HCT116 (cell line): ENCODE results near the gene ANGPTL3. TPM values are rescaled to one million over a fixed set of nuclear protein-coding genes. Genes with fewer than 3 reads are reported as not detected.

Experiments used
- ATAC-seq: fragments of 200-7000 bp; cut with Tn5 transposase; 2 replicates; pipeline ENCODE4 v1.9.1; 2020; ENCODE audit warnings: mild to moderate bottlenecking, moderate library complexity
- BruUV-seq: library from RNA; stranded (reverse); fragments of 400-500 nt; replicated peaks from 2 replicates; lab custom pipeline; 2021; lab: Mats Ljungman, UMichigan
- CTCF ChIA-PET: fragments of 300-600 bp; sonication (Branson Sonifier 250); formaldehyde crosslinking; loops from one replicate; lab custom pipeline; 2021; ENCODE audit warnings: antibody characterized with exemption; lab: Charles Lee
- POLR2A ChIA-PET: fragments of 300-600, 350-600 bp; sonication (Branson Sonifier 250); formaldehyde crosslinking; loops from one replicate; lab custom pipeline; 2021; ENCODE audit warnings: antibody characterized with exemption; lab: Charles Lee
- RAD21 ChIA-PET, 2 experiments: fragments of 300-600 bp; sonication (Branson Sonifier 250); formaldehyde crosslinking; loops; one replicate each; lab custom pipeline; 2023; ENCODE audit warnings: low total read pairs in 2 of 2; ENCODE audit not compliant: uncharacterized antibody in 2 of 2, unreplicated experiment in 2 of 2, low non-redundant PET in 1 of 2; lab: Charles Lee
- DNase-seq: peaks from one replicate; pipeline ENCODE4 v3.0.0-alpha.2; 2010; ENCODE audit warnings: low read depth, low spot score
- H2AFZ ChIP-seq: fragments of 200-600 bp; shearing (Covaris generic), sonication (generic); 2 replicates; pipeline ENCODE4 v1.6.1; 2017; ENCODE audit warnings: low read depth, mixed run types, mixed read lengths, antibody characterized with exemption, low read length; ENCODE audit not compliant: poor library complexity, severe bottlenecking
- H3K27ac ChIP-seq: 2 replicates; pipeline ENCODE4 v1.5.1; 2012; ENCODE audit warnings: low read depth, low read length
- H3K27me3 ChIP-seq: fragments of 200-600 bp; sonication (generic); 2 replicates; pipeline ENCODE4 v1.6.1; 2016; ENCODE audit warnings: mixed run types, low read length, mixed read lengths; ENCODE audit not compliant: insufficient read depth
- H3K36me3 ChIP-seq, 2 experiments: fragments of 200-500 bp in 1 of 2; fragments of 200-600 bp in 1 of 2; sonication (Bioruptor generic) in 1 of 2; sonication (generic) in 1 of 2; 2 replicates each; pipeline versions ENCODE4 v1.5.1 to v1.6.1; 2014 to 2016; ENCODE audit warnings: low read length in 2 of 2, inconsistent platforms in 1 of 2, mixed read lengths in 1 of 2, mixed run types in 1 of 2; ENCODE audit not compliant: insufficient read depth in 2 of 2, control insufficient read depth in 1 of 2
- H3K4me1 ChIP-seq, 2 experiments: fragments of 200-600 bp in 1 of 2; sonication (generic) in 1 of 2; 2 replicates each; pipeline versions ENCODE4 v1.5.1 to v1.6.1; 2012 to 2017; ENCODE audit warnings: low read length in 2 of 2, inconsistent platforms in 1 of 2, mild to moderate bottlenecking in 1 of 2, mixed read lengths in 1 of 2, mixed run types in 1 of 2, moderate library complexity in 1 of 2; ENCODE audit not compliant: insufficient read depth in 2 of 2, control insufficient read depth in 1 of 2
- H3K4me2 ChIP-seq: fragments of 200-600 bp; sonication (generic); 2 replicates; pipeline ENCODE4 v1.6.1; 2017; ENCODE audit warnings: mixed run types, low read length, mixed read lengths
- H3K4me3 ChIP-seq, 2 experiments: fragments of 200-600 bp in 1 of 2; sonication (generic) in 1 of 2; replicated peaks in 1 of 2; 2 replicates each; pipeline ENCODE4 v1.5.1; 2011 to 2016; ENCODE audit warnings: low read length in 2 of 2, control low read depth in 1 of 2, low read depth in 1 of 2, mild to moderate bottlenecking in 1 of 2, mixed read lengths in 1 of 2, mixed run types in 1 of 2
- H3K79me2 ChIP-seq: fragments of 200-600 bp; sonication (generic); 2 replicates; pipeline ENCODE4 v1.6.1; 2017; ENCODE audit warnings: mild to moderate bottlenecking, mixed run types, low read length, moderate library complexity, mixed read lengths; ENCODE audit not compliant: insufficient read depth
- H3K9ac ChIP-seq: fragments of 200-600 bp; sonication (generic); 2 replicates; pipeline ENCODE4 v1.6.1; 2016; ENCODE audit warnings: low read length, mixed read lengths
- H3K9me2 ChIP-seq: fragments of 200-600 bp; sonication (generic), shearing (Covaris generic); 2 replicates; pipeline ENCODE4 v1.6.1; 2017; ENCODE audit warnings: mixed run types, mild to moderate bottlenecking, moderate library complexity; ENCODE audit not compliant: insufficient read depth
- H3K9me3 ChIP-seq, 2 experiments: fragments of 200-500 bp in 1 of 2; fragments of 200-600 bp in 1 of 2; sonication (Bioruptor generic) in 1 of 2; sonication (generic) in 1 of 2; 2 replicates each; pipeline ENCODE4 v1.6.1; 2014 to 2017; ENCODE audit warnings: low read length in 2 of 2, mixed read lengths in 2 of 2, inconsistent platforms in 1 of 2, low read depth in 1 of 2, mild to moderate bottlenecking in 1 of 2, mixed run types in 1 of 2, moderate library complexity in 1 of 2; ENCODE audit not compliant: control insufficient read depth in 1 of 2, insufficient read depth in 1 of 2
- H4K20me1 ChIP-seq: fragments of 200-600 bp; sonication (generic), shearing (Covaris generic); 2 replicates; pipeline ENCODE4 v1.6.1; 2017; ENCODE audit warnings: mixed run types, mild to moderate bottlenecking, moderate library complexity; ENCODE audit not compliant: insufficient read depth
- CBX3 ChIP-seq: IDR thresholded peaks from 2 replicates; pipeline ENCODE4 v1.6.1; 2012; ENCODE audit warnings: low read depth
- CEBPB ChIP-seq: IDR thresholded peaks from 2 replicates; pipeline ENCODE4 v1.6.1; 2012; ENCODE audit warnings: low read depth
- EZH2 ChIP-seq: fragments of 200-600 bp; sonication (generic); IDR thresholded peaks from 2 replicates; pipeline ENCODE4 v1.6.1; 2017; ENCODE audit warnings: antibody characterized with exemption, mixed run types
- EZH2phosphoT487 ChIP-seq: fragments of 200-600 bp; IDR thresholded peaks from 2 replicates; pipeline ENCODE4 v1.6.1; 2018; ENCODE audit warnings: antibody characterized with exemption, borderline replicate concordance
- SP1 ChIP-seq: IDR thresholded peaks from 2 replicates; pipeline ENCODE4 v1.6.1; 2012; ENCODE audit warnings: low read depth
- TCF7L2 ChIP-seq: IDR thresholded peaks from 2 replicates; pipeline ENCODE4 v1.7.0; 2011; ENCODE audit warnings: borderline replicate concordance, inconsistent platforms; ENCODE audit not compliant: insufficient read depth, insufficient read length; ENCODE audit errors: extremely low read depth
- YY1 ChIP-seq: IDR thresholded peaks from 2 replicates; pipeline ENCODE4 v1.6.1; 2011; ENCODE audit warnings: low read length, low read depth, moderate library complexity, mild to moderate bottlenecking; ENCODE audit not compliant: insufficient replicate concordance; ENCODE audit errors: extremely low read depth
- ZFX ChIP-seq: fragments of 450-650 bp; IDR thresholded peaks from 2 replicates; pipeline ENCODE4 v1.6.1; 2017
- ZNF274 ChIP-seq: fragments of 200-500 bp; sonication (Bioruptor generic); IDR thresholded peaks from 2 replicates; pipeline ENCODE4 v1.6.1; 2014; ENCODE audit warnings: mild to moderate bottlenecking, low read depth, low read length, inconsistent platforms
- intact Hi-C: fragments of 100-400 bp; cut with micrococcal nuclease; formaldehyde crosslinking; loops from 2 replicates; pipeline ENCODE4 v1.10.0; 2022
- total RNA-seq: library from RNA; stranded (reverse); gene quantifications from one replicate; pipeline ENCODE4 v1.2.1, GENCODE V29; 2021; ENCODE audit not compliant: unreplicated experiment
- TF ChIP-seq, protein P1 (sequence below): IDR thresholded peaks from 2 replicates; pipeline ENCODE4 v1.6.1; 2012; ENCODE audit warnings: low read depth
- TF ChIP-seq, protein P2 (sequence below), 3 experiments: fragments of 200-600 bp in 1 of 3; sonication (generic) in 1 of 3; IDR thresholded peaks in 2 of 3; conservative IDR thresholded peaks in 1 of 3; 2 replicates each; pipeline ENCODE4 v1.5.1; 2012 to 2017; ENCODE audit warnings: low read depth in 2 of 3, low read length in 2 of 3, antibody characterized with exemption in 1 of 3, borderline replicate concordance in 1 of 3, control low read depth in 1 of 3, mild to moderate bottlenecking in 1 of 3, mixed read lengths in 1 of 3, mixed run types in 1 of 3, moderate library complexity in 1 of 3; ENCODE audit not compliant: insufficient read depth in 1 of 3
- TF ChIP-seq, protein P3 (sequence below): IDR thresholded peaks from 2 replicates; pipeline ENCODE4 v1.6.1; 2012

Gene ANGPTL3
- total RNA-seq, 1 experiment from 2014 or later: 0.07 TPM

DNA sequence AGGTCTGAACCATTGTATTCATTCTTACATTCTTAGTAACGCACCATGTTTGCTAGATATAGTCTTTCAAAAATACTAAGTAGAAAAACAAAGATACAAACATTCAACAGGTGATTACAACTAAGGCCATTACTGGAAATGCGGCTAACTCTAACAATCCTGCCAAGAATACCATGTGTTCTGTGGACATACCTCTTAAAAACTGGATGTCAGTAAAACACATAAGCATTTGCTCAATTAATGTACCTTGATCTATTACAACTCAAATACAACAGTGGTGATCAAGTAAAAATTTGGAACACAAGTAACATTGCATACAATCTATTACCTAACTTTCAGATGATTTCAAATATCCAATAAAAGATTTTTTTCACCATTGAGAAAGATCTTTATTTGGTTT, 15.4 kb downstream of the ANGPTL3 start (continued):
- TF ChIP-seq, protein P1, sequence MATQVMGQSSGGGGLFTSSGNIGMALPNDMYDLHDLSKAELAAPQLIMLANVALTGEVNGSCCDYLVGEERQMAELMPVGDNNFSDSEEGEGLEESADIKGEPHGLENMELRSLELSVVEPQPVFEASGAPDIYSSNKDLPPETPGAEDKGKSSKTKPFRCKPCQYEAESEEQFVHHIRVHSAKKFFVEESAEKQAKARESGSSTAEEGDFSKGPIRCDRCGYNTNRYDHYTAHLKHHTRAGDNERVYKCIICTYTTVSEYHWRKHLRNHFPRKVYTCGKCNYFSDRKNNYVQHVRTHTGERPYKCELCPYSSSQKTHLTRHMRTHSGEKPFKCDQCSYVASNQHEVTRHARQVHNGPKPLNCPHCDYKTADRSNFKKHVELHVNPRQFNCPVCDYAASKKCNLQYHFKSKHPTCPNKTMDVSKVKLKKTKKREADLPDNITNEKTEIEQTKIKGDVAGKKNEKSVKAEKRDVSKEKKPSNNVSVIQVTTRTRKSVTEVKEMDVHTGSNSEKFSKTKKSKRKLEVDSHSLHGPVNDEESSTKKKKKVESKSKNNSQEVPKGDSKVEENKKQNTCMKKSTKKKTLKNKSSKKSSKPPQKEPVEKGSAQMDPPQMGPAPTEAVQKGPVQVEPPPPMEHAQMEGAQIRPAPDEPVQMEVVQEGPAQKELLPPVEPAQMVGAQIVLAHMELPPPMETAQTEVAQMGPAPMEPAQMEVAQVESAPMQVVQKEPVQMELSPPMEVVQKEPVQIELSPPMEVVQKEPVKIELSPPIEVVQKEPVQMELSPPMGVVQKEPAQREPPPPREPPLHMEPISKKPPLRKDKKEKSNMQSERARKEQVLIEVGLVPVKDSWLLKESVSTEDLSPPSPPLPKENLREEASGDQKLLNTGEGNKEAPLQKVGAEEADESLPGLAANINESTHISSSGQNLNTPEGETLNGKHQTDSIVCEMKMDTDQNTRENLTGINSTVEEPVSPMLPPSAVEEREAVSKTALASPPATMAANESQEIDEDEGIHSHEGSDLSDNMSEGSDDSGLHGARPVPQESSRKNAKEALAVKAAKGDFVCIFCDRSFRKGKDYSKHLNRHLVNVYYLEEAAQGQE: no peak

DNA sequence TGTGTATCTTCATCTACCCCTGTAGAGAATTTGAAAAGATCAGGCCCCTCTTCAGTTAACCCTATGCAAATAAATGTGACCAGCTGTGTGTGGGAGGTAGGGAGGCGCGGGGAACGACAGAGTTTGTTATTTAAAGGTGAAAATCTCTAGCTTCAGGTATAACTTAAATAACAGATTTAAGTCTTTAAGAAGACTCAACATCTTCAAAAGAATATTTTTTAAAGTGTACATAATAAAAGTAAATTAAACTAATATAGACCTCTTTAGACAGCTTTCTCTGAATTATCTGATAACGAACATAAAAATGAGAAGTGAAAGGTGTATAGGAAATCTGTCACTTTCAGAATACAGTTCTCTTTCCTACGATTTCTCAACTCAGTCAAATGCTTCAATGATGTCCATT, 16.0 kb downstream of the ANGPTL3 start:
- no TSS peak for BruUV-seq
- H2AFZ ChIP-seq: no peak overlapping the region
- no peaks in the 10 kb centered on the region for H3K27me3 ChIP-seq
- ATAC-seq: no peak
- H3K9ac ChIP-seq: no peak overlapping the region
- H3K4me2 ChIP-seq: no peak overlapping the region
- ChIA-PET RAD21 (no interaction called here), POLR2A (no interaction called here), CTCF (no interaction called here)
- no peaks in the 10 kb centered on the region for H4K20me1 ChIP-seq
- no peak for DNase-seq
- H3K4me3 ChIP-seq: no peak overlapping the region
- H3K9me2 ChIP-seq: no peaks in the 10 kb centered on the region
- H3K4me1 ChIP-seq: no peaks in the 10 kb centered on the region
- H3K36me3 ChIP-seq: no peaks in the 10 kb centered on the region
- H3K9me3 ChIP-seq: no peaks in the 10 kb centered on the region
- intact Hi-C loops: no loop called here
- H3K27ac ChIP-seq: no peak overlapping the region
- no peaks in the 10 kb centered on the region for H3K79me2 ChIP-seq
- TF ChIP-seq SP1 (no peak), YY1 (no peak), CEBPB (no peak), EZH2phosphoT487 (no peak), TCF7L2 (no peak), ZNF274 (no peak), ZFX (no peak), EZH2 (no peak), CBX3 (no peak)
- TF ChIP-seq, protein P2, sequence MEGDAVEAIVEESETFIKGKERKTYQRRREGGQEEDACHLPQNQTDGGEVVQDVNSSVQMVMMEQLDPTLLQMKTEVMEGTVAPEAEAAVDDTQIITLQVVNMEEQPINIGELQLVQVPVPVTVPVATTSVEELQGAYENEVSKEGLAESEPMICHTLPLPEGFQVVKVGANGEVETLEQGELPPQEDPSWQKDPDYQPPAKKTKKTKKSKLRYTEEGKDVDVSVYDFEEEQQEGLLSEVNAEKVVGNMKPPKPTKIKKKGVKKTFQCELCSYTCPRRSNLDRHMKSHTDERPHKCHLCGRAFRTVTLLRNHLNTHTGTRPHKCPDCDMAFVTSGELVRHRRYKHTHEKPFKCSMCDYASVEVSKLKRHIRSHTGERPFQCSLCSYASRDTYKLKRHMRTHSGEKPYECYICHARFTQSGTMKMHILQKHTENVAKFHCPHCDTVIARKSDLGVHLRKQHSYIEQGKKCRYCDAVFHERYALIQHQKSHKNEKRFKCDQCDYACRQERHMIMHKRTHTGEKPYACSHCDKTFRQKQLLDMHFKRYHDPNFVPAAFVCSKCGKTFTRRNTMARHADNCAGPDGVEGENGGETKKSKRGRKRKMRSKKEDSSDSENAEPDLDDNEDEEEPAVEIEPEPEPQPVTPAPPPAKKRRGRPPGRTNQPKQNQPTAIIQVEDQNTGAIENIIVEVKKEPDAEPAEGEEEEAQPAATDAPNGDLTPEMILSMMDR (IDR thresholded peaks at IDR 0.05 in 2 of 3, conservative IDR thresholded peaks at IDR 0.05 in 1 of 3; ENCODE audit: borderline replicate concordance in 1 of 3, insufficient read depth in 1 of 3, low read depth in 2 of 3, low read length in 2 of 3): no peak
- TF ChIP-seq, protein P1: no peak
- TF ChIP-seq, protein P3, sequence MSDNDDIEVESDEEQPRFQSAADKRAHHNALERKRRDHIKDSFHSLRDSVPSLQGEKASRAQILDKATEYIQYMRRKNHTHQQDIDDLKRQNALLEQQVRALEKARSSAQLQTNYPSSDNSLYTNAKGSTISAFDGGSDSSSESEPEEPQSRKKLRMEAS: no peak
